Dedifferentiated amniotic fluid mesenchymal stem cell (primary cell): Measurements from ENCODE around the gene ERP29.
"Not testable (repeated sequence)": the region's sequence is repeated elsewhere in the genome, so short reads cannot be mapped to it uniquely, and the experiment has no call there.

Experiments used
- DNase-seq: peaks from one replicate; pipeline ENCODE4 v3.0.0-alpha.2; 2016; ENCODE audit errors: extremely low spot score

ERP29 gene

DNA sequence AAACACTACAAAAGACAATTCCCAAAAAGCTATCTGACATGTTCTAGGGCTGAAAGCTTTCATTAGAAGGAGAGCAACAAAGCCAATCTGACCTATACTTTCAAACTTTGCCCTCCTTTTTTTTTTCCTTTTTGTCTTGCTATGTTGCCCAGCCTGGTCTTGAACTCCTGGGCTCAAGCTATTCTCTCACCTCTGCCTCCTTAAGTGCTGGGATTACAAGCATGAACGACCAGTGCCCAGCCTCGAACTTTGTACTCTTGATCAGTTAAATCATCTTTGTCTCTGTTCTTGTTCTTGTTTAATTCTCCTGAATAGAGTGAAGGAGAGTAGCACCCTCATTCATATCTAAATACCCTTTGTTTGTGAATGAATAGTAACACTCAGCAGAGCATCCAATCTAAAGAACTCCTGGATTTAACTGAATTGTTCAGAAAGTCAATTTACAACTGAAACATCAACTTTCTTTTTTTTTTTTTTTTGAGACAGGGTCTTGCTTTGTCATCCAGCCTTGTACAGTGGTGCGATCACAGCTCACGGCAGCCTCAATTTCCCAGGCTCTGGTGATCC is 22.1 kb downstream of the ERP29 start:
- DNase-seq = no peak

DNA sequence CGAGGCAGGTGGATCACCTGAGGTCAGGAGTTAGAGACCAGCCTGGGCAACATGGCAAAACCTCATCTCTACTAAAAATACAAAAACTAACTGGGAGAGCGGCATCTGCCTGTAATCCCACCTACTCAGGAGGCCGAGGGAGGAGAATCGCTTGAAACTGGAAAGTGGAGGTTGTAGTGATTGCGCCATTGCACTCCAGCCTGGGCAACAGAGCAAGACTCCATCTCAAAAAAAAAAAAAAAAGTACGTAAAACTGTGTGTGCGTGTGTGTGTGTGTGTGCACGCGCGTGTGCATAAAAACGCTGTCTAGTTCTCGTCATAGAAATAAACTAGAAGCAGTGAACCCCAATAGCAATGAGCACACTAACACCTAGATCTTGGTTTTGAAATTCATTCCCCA is 23.4 kb downstream of the ERP29 start:
- DNase-seq = not testable (repeated sequence)

DNA sequence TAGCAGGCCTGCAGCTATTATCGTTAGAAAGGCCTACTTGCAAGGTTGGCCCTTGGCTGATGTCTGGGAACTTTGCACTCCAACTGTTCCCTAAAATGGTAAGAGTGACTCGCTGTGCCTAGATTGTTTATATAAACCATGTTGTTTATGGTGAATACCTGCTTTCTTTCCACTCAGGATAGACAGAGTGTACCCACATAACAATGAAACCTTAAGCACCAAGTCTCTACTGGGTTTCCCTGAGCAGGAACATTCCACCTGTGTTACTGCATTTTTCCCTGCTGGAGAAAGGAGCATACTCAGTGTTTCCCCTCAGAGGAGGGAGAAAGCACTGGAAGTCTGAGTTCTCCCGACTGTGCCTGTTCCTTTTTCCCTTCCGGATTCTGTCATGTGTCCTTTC is 32.8 kb downstream of the ERP29 start:
- no peak for DNase-seq

DNA sequence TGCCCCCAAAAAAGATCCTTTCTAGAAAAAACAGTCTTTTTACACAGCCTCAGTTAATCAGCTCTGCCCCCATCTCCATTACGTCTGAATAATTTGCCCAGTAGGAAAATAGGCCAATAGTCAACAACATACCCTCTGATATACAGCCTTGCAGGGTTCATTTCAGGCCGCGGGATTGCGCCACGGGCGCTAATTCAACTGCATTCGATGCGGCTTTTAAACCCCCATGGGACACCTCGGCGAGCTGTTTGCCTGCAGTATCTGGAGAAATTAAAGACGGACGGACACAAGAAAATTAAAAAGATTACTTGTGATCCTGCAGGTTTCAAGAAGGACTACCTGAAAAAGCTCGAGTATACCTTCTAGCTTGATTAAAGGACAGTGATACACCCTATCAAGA is 36.1 kb downstream of the ERP29 start:
- no peak for DNase-seq

DNA sequence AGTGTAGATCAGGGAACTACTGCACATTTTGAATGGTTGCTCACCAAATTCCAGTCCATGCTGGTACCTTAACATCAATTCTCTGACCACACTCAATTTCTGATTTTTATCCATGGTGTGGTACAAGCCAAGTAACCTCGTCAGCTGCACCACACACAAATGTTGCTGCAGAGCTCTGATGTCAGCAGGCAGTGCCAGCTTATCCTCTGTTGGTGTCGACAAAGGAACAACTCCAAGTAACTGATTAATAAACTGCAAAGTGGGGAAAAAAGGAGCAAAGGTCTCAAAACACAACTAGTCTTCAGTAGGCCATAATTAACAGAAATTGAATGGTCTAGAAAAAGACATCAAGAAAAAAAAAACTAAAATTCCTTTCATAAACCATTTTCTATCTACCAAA is 47.9 kb downstream of the ERP29 start:
- no peak for DNase-seq

DNA sequence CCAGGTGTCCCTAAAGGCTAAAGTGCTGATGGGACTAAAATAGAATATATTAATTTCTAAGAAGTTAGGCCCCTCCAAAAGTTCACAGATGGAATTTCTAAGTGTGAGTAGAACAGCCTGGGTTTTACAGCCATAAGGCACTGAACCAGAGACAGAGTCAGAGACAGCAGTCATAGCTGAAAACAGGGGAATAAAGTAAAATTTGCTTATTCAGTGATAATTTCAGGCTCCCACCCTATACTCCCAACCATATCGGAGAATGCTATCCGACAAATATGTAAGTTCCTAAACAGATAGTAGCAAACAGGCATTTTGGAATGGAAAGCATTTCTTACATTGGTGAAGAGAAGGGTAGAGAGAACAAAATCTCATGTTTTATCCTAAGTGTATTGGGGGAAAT is 50.0 kb downstream of the ERP29 start:
- no peak for DNase-seq

DNA sequence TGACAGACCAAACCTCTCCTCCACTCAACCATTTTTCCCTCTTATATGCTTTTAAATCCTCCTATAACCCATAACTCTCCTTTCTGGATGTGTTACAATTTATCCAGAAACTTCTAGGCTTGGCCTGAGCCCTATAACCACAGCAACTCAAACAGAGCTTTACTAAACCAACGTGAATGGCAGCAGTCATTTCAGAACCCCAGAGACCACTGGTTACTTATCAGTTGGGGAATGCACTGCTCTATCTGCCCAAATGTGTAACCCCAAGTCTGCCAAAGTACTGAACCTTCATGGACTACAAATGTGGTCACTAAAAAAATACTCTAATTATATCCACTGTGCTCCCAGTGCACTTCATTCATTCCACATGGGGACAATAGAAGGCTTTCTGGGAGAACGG is 53.3 kb downstream of the ERP29 start:
- DNase-seq = no peak
